HG02840 (cell line): ENCODE data around the gene SLC25A45.

Experiments used
- ATAC-seq: cut with Tn5 transposase; IDR thresholded peaks from one replicate; pipeline ENCODE4 v1.9.1; 2021; ENCODE audit warnings: mild to moderate bottlenecking, moderate library complexity, moderate number of reproducible peaks; ENCODE audit not compliant: unreplicated experiment, low FRiP score

Gene SLC25A45

DNA sequence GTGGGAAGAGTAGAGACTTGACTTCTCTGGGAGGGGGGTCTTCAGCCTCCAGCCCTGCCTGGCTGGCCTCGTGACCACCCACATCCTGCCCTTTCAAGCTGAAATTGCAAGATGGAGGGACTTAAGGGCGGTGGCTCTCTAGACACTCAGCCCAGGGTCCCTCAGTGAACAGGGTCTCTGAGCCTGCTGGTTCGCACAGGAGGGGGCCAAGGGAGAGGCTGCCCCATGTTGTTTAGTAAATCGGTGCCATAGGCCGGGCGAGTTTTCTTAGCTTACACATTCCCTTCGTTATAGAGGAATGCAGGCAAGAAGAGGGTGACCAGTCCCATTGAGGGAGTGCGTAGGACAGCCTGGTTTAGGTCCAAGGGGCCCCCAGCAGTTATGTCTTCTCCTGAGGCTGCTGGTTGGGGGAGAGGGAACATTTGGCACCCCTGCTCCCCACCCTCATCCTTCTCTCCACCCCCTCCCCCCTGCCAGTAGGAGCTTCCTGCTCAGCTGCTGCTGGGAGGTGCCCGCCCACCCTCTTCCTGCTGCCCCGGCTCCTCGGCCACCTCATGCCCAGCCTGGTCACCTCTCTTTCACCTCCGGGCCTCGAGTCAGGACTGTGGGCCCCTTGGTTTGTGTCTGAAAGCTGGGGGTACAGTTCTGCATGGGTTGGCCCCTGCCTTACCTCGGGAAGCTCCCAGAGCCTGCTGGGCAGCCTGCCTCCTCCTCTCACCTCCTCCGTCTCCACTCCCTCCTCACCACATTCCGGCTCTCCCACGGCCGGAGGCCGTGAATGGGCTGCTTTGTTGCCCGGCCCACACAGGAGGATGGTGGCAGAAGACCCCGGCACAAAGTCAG lies 7.9 kb upstream of the SLC25A45 start:
- ATAC-seq, result no peak

DNA sequence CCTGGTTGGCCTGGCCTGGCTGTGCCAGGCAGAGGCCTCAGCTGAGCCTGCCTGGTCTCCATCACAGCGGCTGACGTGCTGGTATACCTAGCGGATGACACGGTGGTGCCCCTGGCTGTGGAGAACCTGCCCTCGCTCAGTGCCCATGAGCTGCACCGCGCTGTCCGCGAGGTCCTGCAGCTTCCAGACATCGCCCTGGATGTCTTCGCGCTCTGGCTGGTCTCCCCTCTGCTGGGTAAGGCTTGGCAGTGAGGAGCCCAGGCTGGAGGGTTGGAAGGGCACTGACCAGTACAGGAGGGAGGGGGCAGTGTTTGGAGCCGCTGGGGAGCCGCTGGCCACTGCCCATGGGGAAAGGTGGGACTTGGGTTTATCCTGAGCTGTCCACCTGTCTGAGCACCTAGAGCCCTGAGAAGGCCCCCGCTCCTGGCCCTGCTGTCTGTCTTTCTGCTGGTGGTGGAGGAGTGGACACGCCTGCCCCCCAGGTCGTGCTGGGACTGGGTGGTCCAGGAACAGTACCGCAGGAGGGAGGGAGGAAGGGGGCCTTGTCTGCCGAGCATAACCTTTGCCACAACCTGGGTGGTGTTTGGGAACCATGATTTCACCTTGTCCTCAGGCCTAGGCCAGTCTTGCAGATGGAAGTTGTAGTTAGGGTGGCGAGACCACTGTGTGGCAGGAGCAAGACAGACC lies 7.0 kb upstream of the SLC25A45 start:
- no peak for ATAC-seq

GRCh38 chr11:65388731-65389130 lies 6.3 kb upstream of the SLC25A45 start:
- ATAC-seq, result no peak

DNA sequence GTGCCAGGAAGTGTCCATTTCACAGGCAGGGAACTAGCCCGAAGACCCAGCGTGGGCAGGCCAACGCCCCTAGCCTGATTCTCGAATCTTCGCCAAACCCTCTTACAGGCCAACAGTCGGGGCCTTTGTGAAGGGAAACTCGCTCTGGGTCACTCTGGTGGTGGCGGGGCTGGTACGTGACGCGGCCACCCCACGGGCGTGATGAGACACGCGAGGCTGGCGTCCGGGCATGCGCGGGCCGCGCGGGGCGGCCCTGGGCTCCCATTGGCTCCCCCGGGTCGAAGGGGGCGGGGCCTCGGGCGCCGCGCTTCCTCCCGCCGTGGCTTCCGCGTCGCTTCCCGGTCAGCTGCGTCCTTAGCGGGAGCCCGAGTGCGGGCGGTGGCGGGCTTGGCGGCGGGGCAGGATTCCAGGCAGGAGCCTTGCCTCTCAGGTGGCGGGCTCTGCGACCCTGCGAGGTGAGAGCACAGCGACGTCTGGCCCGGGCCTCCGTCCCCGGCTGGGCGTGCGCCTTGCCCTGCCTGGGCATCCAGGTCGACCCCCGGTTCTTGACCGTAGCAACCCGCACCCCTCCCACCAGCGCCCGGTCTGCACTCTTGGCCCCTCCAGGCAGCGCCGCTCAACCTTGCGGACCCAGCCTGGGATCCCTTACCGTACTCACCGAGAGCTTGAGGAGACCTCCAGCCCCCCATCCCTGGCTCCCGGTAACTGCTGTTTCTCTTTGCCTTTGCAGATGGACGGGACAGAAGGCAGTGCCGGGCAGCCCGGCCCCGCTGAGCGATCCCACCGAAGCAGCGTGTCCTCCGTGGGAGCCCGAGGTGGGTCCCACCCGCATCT lies 4.1 kb upstream of the SLC25A45 start, which contains the start of gene FRMD8:
Gene FRMD8, plus strand, starts transcription at position 331 of the 834 bp plus-strand sequence. Its CDS starts 400 bp downstream, at position 731.
- ATAC-seq, result no peak

DNA sequence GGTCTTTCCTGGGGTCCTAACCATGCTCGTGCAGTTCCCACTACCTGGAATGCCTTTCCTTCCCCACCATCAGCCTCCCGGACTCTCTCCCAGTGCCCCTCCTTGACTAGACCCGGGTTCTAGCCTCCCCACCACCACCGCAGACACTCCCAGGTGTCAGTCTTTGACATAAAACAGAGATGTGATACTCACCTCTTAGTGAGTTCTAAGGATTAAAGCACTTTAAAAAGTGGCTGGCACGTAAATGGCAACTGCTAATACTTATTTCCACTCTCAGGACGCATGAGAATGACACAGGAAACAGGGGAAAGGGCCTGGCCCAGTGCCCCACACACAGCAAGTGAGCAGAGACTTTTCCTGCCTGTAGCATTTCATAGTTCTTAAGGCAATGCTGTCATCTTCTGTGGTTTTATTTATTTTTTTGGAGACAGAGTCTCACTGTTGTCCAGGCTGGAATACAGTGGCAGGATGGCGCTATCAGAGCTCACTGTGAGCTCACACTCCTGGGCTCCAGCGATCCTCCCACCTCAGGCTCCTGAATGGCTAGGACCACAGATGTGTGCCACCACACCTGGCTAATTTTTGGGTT lies 1.9 kb upstream of the SLC25A45 start:
- no peak for ATAC-seq

- ATAC-seq, result no peak
These were observed 1.3 kb upstream of the SLC25A45 start for GRCh38 chr11:65383778-65384177.

DNA sequence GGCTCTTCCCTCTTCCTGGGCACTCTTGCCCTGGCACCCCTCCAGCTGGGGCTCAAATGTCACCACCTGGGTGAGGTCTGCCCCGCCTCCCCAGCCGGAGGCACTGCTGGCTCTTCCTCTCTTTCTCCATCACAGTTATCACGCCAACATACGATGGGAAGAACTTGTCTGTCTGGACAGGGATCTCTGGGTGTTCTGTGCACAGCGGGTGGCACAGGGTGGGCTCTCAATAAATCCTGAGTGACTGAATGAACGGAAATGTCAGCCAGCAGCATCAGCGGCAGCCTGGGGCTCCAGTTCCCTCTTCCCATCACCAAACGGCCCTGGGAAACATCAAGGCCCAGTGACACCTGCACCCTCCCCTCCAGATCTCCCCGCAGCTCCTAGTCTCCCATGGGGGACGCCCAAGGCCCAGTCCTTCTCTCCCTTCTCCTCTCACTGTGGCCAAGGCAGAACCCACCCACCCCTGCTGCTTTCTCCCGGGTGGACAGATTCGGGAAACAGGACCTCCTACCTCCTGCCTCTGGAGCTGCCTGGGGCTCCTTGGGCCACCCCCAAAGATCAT lies 440 bp upstream of the SLC25A45 start:
- ATAC-seq, result no peak

DNA sequence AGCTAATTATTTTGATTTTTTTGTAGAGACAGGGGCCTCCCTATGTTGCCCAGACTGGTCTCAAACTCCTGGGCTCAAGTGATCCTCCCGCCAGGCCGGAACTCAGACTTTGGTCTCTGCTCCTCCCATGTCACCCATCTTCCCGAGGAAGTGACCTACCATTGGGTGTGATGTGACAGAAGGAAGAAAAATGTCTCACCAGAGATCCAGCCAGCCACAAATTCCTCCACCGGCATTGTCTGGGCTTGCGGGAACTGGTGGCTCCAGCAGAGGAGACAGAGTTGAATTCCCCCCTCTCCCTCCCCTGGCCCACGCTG lies 772 bp downstream of the SLC25A45 start:
- ATAC-seq, result no peak

DNA sequence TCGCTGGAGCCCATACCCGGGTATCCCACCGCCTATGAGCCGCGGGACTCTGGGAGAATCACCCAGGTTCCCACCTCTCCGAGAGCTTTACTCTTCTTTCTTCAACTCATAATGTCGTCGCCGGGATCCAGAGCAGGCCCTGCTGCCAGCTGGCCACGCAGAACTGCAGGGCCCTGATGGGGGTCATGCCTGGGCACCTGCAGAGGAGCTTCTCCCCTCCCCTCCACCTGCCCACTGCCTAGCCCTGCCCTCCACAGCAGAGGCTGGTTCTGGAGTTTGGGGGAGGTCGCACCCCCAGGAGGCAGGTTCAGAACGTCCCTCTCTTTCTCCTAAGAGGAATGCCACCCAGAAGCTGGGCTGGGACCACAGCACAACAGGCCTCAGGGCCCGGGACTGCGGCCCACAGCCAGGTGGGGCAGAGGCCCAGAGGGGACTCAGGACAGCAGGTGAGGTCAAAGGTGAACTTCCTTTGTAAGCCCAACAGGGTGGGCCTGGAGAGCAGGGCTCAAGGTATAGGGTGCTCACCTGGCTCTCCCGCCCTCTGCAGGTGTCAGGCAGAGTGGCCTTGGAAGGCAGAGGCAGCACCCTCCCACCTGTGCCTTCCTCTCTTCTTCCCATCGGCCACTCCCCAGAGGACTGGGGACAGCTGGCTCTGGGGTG lies 1.9 kb downstream of the SLC25A45 start:
- ATAC-seq, result no peak

DNA sequence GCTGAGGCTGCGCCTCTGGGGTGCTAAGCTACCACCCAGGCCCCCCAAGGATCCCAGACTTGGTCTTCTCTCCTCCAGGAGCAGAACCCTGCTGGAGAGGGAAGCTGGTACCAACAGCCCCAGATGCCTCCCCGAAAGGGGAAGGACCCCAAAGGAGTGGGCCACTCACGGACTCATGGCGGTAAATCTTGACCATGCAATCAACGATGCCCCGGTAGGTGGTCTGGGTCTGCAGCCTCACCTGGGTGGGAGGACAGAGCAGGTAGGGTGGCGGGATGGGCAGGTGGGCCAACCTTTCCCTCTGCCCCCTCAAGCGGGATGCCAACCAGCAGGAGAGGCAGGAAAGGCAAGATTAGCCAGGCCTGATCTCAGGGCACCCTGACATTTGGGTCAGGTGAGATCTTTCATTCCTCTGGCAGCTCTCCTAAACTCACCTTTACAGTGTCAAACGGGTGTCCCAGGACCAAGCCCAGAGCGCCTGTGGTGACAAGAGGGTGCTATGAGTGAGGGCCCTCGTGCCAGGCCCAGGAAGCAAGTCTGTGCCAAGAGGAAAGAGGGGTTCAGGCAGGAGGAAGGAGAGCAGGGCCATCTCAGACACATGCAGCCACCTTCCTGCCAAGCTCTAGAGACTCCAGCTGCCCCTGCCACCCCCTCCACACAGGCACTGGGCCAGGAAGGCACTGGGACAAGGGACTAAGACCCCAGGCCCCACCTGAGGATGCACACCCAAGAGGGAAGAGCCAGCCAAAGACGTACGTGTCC lies 2.6 kb downstream of the SLC25A45 start:
- no peak for ATAC-seq

- ATAC-seq, result no peak
These were observed 3.4 kb downstream of the SLC25A45 start for GRCh38 chr11:65378928-65379638.

DNA sequence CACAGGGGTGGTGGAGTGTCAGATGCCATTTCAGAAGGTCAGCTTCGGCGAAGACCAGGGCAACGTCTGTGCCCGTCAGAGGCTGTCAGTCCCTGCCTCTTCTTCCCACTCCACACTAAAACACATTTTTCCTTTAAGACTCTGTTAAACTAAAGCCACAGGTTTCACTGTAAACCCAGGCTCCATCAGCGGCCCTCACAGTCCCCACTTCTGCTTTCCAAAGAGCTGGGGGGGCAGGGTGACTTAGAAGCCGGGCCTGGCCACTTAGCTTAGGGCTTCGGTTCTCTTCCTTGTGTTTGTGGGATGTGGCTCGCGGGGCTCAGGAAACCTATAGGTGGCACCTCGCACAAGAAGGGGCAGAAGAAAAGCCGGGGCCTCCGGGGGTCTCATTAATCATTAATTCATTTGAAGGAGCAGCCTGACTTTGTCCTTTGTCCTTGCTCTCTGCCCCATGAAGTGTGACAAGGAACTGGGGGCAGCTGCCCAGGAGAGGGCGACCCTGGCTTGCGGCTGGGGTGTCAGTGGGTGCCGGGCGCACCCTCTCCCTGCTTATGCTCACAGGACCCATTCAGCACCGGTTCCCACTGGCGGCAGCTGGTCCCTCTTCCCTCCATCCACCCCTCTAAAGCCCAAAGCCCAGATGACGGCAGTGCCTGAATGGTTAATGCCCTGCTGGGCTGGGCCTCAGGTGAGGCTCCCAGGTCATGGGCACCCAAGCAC lies 4.1 kb downstream of the SLC25A45 start:
- no peak for ATAC-seq

- no peak for ATAC-seq
These were observed 4.7 kb downstream of the SLC25A45 start for GRCh38 chr11:65377777-65378176.

- ATAC-seq, result no peak
These were observed 5.4 kb downstream of the SLC25A45 start for GRCh38 chr11:65377036-65377435.

DNA sequence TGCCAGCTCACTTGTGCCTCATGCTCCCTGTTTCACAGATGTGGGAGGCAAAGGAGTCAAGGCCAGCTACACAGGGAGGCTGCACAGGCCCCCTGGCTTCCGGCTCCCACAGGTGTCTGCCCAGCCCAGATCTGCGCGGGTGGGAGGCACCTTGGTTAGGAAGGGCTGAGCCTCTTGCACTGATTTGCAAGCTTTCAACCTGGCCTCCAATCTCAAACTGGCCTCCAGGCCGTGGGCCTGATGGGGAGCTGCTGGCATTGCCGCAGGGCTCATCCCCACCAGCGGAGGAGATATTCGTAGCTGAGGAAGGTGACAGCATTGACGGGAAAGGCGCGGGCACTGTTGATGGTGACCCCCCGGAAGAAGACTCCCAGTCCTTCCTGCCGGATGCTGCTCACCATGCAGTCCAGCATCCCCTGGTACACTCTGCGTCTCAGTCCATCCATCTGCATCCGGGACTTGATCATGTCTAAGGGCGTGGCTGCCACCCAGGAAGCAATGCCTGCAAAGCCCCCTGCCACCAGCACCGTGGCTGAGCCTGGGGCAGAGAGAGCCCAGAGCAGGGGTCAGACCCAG lies 6.2 kb downstream of the SLC25A45 start:
- no peak for ATAC-seq

DNA sequence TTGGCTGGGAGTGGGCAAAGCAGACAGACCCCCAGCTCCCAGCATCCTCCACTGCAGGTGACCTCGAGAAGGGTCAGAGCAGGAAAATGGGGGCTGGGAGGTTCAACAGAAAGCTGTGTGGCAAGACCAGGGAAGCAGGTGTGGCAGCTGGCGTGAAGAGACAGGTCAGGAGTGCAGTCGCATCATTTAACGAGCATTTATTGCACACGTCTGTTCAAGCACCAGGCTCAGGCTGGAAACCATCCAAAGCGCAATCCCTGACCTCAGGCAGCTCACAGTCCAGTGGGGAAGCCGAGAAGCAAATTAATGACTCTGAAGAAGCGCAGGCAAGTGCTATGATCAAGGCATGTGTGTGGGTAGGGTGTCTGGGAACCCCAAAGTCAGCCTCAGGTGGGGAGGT lies 7.4 kb downstream of the SLC25A45 start:
- ATAC-seq, result no peak

- no peak for ATAC-seq
These were observed 8.4 kb downstream of the SLC25A45 start for GRCh38 chr11:65373839-65374580.
